ENCODE data around the gene FBXO42. TPM values are rescaled to one million over a fixed set of nuclear protein-coding genes. Genes with fewer than 3 reads are reported as not detected.
A peak's percentile ranks its signal among the peaks of the same experiment; 100 is the strongest.

The FBXO42 gene
- total RNA-seq, 3 donors from 2014 or later: 20.3 to 28.5 (median 26.7) TPM

DNA sequence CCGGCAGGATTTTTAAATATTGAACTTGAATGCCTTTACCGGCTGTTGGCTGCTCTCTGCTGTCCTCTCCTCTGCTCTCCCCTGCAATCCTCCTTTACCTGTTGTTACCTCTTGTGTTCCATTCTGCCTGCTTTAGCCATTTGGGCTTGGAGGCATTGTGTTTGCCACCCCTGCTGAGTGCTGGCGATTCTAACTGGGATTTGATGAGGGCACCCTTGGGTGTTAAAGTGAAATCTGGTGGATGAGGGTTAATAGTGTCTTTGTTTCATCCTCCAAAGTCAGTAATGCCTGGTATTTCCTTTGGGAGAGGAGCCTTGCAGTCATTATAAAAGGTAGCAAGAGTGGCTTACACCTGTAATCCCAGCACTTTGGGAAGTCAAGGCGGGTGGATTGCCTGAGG, 24.7 kb upstream of the FBXO42 start:
- TF ChIP-seq POLR2A (IDR thresholded peaks at IDR 0.05) (no peak), POLR2AphosphoS5 (IDR thresholded peaks at IDR 0.05) (no peak)
- TF ChIP-seq, protein P1, sequence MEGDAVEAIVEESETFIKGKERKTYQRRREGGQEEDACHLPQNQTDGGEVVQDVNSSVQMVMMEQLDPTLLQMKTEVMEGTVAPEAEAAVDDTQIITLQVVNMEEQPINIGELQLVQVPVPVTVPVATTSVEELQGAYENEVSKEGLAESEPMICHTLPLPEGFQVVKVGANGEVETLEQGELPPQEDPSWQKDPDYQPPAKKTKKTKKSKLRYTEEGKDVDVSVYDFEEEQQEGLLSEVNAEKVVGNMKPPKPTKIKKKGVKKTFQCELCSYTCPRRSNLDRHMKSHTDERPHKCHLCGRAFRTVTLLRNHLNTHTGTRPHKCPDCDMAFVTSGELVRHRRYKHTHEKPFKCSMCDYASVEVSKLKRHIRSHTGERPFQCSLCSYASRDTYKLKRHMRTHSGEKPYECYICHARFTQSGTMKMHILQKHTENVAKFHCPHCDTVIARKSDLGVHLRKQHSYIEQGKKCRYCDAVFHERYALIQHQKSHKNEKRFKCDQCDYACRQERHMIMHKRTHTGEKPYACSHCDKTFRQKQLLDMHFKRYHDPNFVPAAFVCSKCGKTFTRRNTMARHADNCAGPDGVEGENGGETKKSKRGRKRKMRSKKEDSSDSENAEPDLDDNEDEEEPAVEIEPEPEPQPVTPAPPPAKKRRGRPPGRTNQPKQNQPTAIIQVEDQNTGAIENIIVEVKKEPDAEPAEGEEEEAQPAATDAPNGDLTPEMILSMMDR (IDR thresholded peaks at IDR 0.05): no peak
- no peak overlapping the region for H3K4me3 ChIP-seq

DNA sequence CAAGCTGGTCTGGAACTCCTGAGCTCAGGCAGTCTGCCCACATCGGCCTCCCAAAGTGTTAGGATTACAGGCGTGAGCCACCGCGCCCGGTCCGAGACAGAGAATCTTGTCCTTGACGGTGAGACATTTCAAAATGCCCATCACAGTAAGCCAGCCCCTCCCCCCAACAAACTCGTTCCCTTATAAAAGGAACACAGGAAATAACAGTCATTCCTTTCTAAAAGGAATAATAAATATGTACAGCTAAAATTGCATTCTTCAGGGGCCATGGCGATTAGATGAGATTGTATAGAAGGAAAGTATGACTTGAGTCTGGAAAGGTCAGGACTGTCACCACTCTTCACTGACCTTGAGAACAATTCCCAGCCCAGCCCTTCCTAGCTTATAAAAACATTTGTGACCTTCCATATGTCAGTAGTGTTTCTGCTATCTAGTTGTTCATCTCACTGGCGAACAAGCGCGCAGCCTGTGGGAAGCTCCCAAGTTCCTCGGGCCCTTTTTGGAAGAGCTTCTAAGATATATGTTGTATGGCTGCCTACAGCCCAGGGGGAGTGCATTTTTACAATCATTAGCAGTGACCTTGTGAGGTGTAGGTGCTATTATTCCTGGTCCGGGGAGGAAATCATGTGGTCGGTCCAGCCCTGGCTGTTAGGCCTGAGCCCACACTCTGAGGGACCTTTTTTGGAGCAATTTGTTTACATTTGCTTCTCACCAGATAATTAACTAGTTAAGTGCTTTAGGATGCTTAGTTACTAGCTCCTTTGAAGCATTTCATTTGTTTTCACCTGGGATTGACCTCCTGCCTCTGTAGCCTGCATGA, 23.5 kb upstream of the FBXO42 start:
- no peak for TF ChIP-seq POLR2AphosphoS5 (IDR thresholded peaks at IDR 0.05)
- no peak for TF ChIP-seq POLR2A (IDR thresholded peaks at IDR 0.05)
- TF ChIP-seq, protein P1 (IDR thresholded peaks at IDR 0.05): no peak
- no peaks in the 10 kb centered on the region for H3K9me3 ChIP-seq
- peak overlapping the region in 1 of 2 donors; percentile 30 for H3K27ac ChIP-seq
- H3K4me1 ChIP-seq: no peaks in the 10 kb centered on the region
- intact Hi-C loops (cut with DNase I; ENCODE audit: low total_unique reads): no loop called here
- H3K4me3 ChIP-seq: peak overlapping the region in 1 of 3 donors; percentile 20
- no peaks in the 10 kb centered on the region for H3K27me3 ChIP-seq
- no peaks in the 10 kb centered on the region for H3K36me3 ChIP-seq
- no peak for DNase-seq (ENCODE audit: low spot score in 2 of 2)

More for the DNA sequence above, 24.7 kb upstream of the FBXO42 start:
- no peaks in the 10 kb centered on the region for H3K36me3 ChIP-seq
- no peak overlapping the region for H3K27ac ChIP-seq
- no peak for DNase-seq (ENCODE audit: low spot score in 2 of 2)
- no peaks in the 10 kb centered on the region for H3K9me3 ChIP-seq
- no peaks in the 10 kb centered on the region for H3K27me3 ChIP-seq
- no peaks in the 10 kb centered on the region for H3K4me1 ChIP-seq
- intact Hi-C loops (cut with DNase I; ENCODE audit: low total_unique reads): no loop called here

DNA sequence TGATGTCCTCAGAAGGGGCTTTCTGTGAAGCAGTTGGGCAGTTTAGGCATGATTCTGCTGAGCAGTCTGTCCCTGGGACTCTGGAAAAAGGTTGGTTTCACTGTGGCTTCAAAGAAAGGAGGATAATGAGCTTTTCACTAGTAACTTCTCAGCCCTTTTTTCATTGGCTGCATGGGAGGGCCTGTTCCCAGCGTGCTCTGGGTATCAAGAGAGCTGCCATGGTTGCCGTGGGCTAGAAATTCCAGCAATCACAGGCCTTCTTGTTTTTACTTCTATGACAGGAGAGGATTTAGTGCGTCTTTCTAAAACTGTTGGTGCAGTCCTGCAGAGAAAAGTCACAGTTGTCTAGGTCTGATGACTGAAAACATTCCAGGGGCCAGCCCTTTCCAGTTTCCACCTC, 22.0 kb upstream of the FBXO42 start:
- Histone ChIP-seq H3K9me3 (no peaks in the 10 kb centered on the region), H3K4me1 (no peaks in the 10 kb centered on the region), H3K4me3 (no peak overlapping the region), H3K36me3 (no peaks in the 10 kb centered on the region), H3K27ac (no peak overlapping the region), H3K27me3 (no peaks in the 10 kb centered on the region)
- no peak for TF ChIP-seq POLR2AphosphoS5 (IDR thresholded peaks at IDR 0.05)
- TF ChIP-seq, protein P1 (IDR thresholded peaks at IDR 0.05): no peak
- TF ChIP-seq POLR2A (IDR thresholded peaks at IDR 0.05): no peak
- DNase-seq (ENCODE audit: low spot score in 2 of 2): no peak
- intact Hi-C loops (cut with DNase I; ENCODE audit: low total_unique reads): no loop called here

DNA sequence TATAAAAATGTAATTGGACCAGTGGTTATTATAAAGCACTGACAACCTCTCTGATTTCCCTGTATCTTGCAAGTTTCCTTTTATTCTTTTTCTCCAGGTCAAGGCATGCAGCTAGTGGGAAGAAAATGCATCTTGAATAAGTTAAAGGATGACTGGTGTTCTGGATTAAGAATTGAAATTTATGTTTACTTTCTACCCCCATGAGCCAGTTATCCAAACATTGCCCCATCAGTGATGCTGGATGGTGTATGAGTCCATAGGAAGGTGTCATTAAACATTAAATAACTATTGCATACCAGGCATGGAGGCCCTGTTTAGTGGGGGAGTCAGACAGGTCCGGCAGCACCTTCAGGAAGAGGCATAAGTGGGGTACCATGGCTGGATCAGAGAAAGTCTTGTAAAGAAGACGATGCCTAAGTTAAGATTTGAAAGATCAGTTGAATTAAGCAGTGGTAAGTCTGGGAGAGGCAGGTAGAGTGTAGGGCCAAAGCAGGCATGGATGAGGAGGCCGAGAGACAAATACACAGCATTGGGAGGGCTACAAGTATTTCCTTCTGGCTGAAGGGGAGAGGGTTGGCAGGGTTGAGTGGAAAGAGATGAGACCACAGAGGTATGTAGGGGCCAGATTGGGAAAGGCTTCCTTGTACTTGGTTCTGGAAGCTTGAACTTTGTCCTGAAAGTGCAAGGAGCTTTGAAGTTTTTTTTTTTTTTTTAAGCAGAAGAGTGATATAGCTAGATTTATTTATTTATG, 20.4 kb upstream of the FBXO42 start:
- H3K4me1 ChIP-seq: no peaks in the 10 kb centered on the region
- DNase-seq (ENCODE audit: low spot score in 2 of 2): no peak
- no peaks in the 10 kb centered on the region for H3K36me3 ChIP-seq
- H3K27ac ChIP-seq: no peak overlapping the region
- TF ChIP-seq POLR2AphosphoS5 (IDR thresholded peaks at IDR 0.05) (no peak), POLR2A (IDR thresholded peaks at IDR 0.05) (no peak)
- TF ChIP-seq, protein P1 (IDR thresholded peaks at IDR 0.05): no peak
- intact Hi-C loops (cut with DNase I; ENCODE audit: low total_unique reads): no loop called here
- no peaks in the 10 kb centered on the region for H3K27me3 ChIP-seq
- no peaks in the 10 kb centered on the region for H3K9me3 ChIP-seq
- no peak overlapping the region for H3K4me3 ChIP-seq

DNA sequence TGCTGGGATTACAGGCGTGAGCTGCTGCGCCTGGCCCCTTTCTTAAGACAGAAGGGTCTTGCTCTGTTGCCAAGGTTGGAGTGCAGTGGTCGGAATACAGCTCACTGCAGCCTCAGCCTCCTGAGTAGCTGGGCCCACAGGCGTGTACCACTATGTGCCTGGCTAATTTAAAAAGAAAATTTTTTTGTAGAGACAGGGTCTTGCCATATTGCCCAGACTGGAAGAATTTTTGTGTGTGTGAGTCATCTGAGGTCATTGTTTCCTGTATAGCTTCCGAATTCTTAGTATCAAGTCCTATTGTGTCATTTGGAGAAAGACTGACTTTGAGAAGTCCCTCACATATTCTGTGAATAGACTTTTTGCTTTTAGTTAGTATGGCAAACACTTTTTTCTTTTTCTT, 19.4 kb upstream of the FBXO42 start:
- no peak for DNase-seq (ENCODE audit: low spot score in 2 of 2)
- intact Hi-C loops (cut with DNase I; ENCODE audit: low total_unique reads): no loop called here
- H3K9me3 ChIP-seq: no peaks in the 10 kb centered on the region
- TF ChIP-seq POLR2AphosphoS5 (IDR thresholded peaks at IDR 0.05): no peak
- TF ChIP-seq, protein P1 (IDR thresholded peaks at IDR 0.05): no peak
- TF ChIP-seq POLR2A (IDR thresholded peaks at IDR 0.05): no peak
- H3K4me1 ChIP-seq: no peaks in the 10 kb centered on the region
- no peak overlapping the region for H3K4me3 ChIP-seq
- H3K36me3 ChIP-seq: no peaks in the 10 kb centered on the region
- H3K27me3 ChIP-seq: no peaks in the 10 kb centered on the region
- H3K27ac ChIP-seq: no peak overlapping the region

All from breast epithelium (tissue), 4 donors.